A549 treated with Mapracorat at 1 μM for 4 hours (cell line): ENCODE measurements around the gene STARD8. TPM values are rescaled to one million over a fixed set of nuclear protein-coding genes. Genes with fewer than 3 reads are reported as not detected.

ENCODE experiments used
- total RNA-seq: library from RNA; stranded (reverse); fragments of 200-300 nt; extraction: Qiagen RNA extraction; gene quantifications from 5 replicates; pipeline ENCODE4 v1.2.3, GENCODE V29; 2022

The STARD8 gene
- total RNA-seq, result 1.1 to 2.3 TPM (median 1.7 TPM) in 5 replicates

GRCh38 chrX:68647156-68647957 is at the start of gene STARD8:
TSS of gene STARD8 (plus strand) at chrX:68647666. CDS start at chrX:68647883, 217 bp downstream.

Other genes with a start within 250 kb of the STARD8 start
- 1.3 to 2.3 TPM (median 1.5 TPM) in 5 replicates for gene OPHN1, start 214.2 kb upstream of the STARD8 start, total RNA-seq
- gene YIPF6, start 148.6 kb upstream of the STARD8 start, total RNA-seq, result 23.6 to 36.6 TPM (median 31.1 TPM) in 5 replicates
- gene EFNB1, start 181.4 kb downstream of the STARD8 start, total RNA-seq, result 8.3 to 10.8 TPM (median 9.6 TPM) in 5 replicates